Right ventricle myocardium superior (tissue), 1 donor: ENCODE measurements around the gene GRIK3. TPM values are rescaled to one million over a fixed set of nuclear protein-coding genes. Genes with fewer than 3 reads are reported as not detected.

Experiments
- ATAC-seq: fragments of 200-7000 bp; cut with Tn5 transposase; one replicate; pipeline ENCODE4 v1.9.1; 2020; ENCODE audit warnings: mild to moderate bottlenecking; ENCODE audit not compliant: poor library complexity
- DNase-seq: peaks from one replicate; pipeline ENCODE4 v3.0.0-alpha.2; 2020
- intact Hi-C: fragments of 100-400 bp; cut with DNase I; formaldehyde crosslinking; loops from one replicate; pipeline ENCODE4 v1.11.2; 2022
- total RNA-seq: library from RNA; stranded (reverse); fragmentation: NEBNext Ultra II Directional; extraction: Animal tissue kit (Norgen Biotek cat#: 25700); gene quantifications from one replicate; pipeline ENCODE4 v1.2.1, GENCODE V29; 2021
- donor health status: DM: no; HTN: yes; CAD: no; lungs with severe emphysema.

GRIK3 gene
- total RNA-seq, 1 donor from 2014 or later = 0.91 TPM

DNA sequence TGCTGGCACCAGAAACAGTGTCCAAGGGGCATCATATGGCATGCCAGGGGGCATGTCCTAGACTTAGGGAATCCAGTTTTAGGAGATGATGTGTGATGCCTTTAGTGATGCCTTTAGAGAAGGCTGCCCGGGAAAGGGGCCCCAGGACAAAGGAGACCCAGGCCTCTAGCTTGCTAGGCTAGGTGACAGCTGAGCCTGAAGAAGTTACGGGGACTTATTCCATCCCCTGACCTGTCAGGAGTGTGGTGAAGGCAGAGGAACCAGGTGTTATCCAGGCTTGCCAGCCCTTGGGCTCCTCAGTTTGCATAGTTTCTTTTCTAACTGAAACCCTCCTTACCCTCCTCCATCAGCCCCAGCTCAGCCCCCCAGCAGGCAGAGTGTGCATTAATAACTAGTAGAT is 281.9 kb downstream of the GRIK3 start:
- DNase-seq = no peak
- intact Hi-C loops = no loop called here
- no peak for ATAC-seq

DNA sequence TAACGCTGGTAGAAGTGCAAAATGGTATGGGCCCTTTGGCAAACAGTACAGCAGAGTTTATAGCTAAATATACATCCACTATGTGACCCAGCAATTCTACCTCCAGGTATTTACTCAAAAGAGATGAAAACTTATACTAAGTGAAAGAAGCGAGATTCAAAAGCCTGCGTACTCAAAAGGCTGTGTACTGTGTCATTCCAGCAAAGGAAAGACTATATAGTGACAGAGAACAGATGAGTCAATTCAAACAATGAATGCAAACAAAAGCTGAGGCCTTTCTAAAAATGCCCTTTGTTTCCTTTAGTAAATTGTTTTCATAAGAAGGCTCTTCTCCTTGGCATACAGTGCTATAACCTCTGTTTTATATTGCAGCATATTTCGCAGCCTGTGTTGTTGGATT is 282.8 kb downstream of the GRIK3 start:
- ATAC-seq = no peak
- intact Hi-C loops = no loop called here
- DNase-seq = no peak

GRCh38 chr1:36748466-36748865 is 285.8 kb downstream of the GRIK3 start:
- intact Hi-C loops = no loop called here
- no peak for ATAC-seq
- no peak for DNase-seq
